Measurements from ENCODE around the gene GNAT3.

GNAT3 gene

GRCh38 chr7:80414331-80414730 lies 97.5 kb downstream of the GNAT3 start:
- no peak for DNase-seq

- no peak for DNase-seq
Observed at GRCh38 chr7:80413383-80413945, 98.4 kb downstream of the GNAT3 start.

GRCh38 chr7:80412842-80413241 lies 99.0 kb downstream of the GNAT3 start:
- DNase-seq, result no peak

GRCh38 chr7:80411621-80412020 lies 100.2 kb downstream of the GNAT3 start:
- no peak for DNase-seq

- no peak for DNase-seq
Observed at GRCh38 chr7:80410081-80410480, 101.8 kb downstream of the GNAT3 start.

All from activated CD8-positive, alpha-beta memory T cell treated with anti-CD3 and anti-CD28 coated beads, Interleukin-2, amount 50 U/mL, for 4 hours (primary cell).